HG03575 (cell line): Measurements from ENCODE around the gene TTC31.
"Not testable (repeated sequence)": the region's sequence is repeated elsewhere in the genome, so short reads cannot be mapped to it uniquely, and the experiment has no call there.

Experiments
- ATAC-seq: cut with Tn5 transposase; IDR thresholded peaks from one replicate; pipeline ENCODE4 v1.9.1; 2021; ENCODE audit not compliant: unreplicated experiment, insufficient number of reproducible peaks, low FRiP score; ENCODE audit errors: extremely low read depth

TTC31 gene

GRCh38 chr2:74474899-74475298 is 8.0 kb upstream of the TTC31 start:
- no peak for ATAC-seq

- no peak for ATAC-seq
Observed at GRCh38 chr2:74481431-74481830, 1.4 kb upstream of the TTC31 start.

DNA sequence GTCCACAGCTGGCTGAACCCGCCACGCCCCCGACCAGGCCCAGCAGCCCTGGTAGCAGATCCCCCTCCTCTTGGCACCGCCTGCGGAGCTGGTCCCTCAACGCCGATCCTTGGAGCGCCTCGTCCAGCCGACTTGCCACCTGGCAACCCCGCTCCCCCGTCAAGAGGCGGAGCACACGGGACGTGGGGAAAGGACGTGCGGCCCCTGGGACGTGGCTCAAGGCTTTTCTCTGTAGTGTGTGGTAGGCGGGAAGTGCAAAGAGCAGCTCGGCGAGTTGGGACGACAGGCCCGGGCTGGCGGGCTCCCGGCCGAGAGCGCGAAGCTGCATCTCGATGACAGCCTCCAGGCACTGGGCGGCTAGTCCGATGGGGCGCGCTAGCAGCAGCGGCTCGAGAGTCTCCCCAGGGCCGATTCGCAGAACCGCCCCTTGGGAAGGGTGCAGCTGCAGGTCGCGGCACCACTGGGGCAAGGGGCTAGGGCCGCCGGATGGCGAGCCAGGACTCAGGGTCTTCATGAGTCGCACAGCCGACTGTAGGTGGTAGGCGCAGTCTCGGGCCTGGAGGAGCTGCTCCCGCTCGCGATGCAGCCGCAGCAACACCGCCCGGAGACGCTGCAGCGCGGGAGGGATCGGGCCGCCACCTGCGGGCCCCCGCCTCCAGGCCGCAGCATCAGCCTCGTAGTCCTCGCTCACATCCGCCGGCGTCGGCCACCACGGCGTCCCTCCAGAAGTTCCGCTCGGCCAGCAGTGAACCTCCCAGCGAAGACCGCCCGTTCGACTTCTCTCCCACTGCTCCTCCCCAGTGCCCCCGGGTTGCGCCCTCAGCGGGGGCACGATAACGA is 700 bp upstream of the TTC31 start:
- peak; percentile 5 for ATAC-seq

GRCh38 chr2:74483675-74484164 is 839 bp downstream of the TTC31 start:
- ATAC-seq, result not testable (repeated sequence)

DNA sequence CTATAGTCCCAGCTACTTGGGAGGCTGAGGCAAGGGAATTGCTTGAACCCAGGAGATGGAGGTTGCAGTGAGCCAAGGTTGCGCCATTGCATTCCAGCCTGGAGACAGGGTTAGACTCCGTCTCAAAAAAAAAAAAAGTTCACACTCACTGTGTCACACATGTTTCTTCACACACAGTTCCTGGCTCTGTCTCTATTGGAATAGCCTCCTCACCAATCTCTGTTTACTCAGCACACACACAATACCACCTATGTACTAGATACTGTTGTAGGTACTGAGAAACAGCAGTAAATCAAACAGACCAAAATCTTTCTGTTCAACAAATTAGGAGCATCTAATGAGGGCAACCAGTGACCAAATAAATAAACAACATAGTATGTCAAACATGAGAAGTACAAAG is 3.3 kb downstream of the TTC31 start:
- ATAC-seq, result no peak

GRCh38 chr2:74488643-74489481 is 6.0 kb downstream of the TTC31 start:
- ATAC-seq, result no peak

- no peak for ATAC-seq
Observed at GRCh38 chr2:74489906-74490305, 7.0 kb downstream of the TTC31 start.

- ATAC-seq, result no peak
Observed at GRCh38 chr2:74491648-74492544, 9.0 kb downstream of the TTC31 start.

- ATAC-seq, result no peak
Observed at GRCh38 chr2:74493546-74493945, 10.7 kb downstream of the TTC31 start.

DNA sequence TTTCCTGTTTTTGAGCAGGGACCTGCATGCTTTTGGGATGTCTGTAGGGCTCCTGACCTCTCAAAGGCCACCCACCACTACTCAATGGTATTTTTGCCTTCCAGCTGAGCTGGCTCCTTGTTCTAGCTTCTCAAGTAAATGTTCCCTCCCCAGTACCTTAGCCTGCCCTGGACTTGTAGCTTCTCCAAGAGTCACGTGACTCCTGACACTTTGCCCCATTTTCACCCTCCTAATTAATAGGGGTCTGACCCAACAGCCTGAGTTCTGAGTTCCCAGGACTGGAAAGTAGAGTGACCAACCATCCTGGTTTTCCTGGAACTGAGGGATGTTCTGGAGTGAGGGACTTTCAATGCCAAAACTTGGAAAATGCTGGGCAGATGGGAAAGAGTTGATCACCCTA is 12.6 kb downstream of the TTC31 start:
- ATAC-seq, result no peak

- ATAC-seq, result no peak
Observed at GRCh38 chr2:74496997-74497776, 14.3 kb downstream of the TTC31 start.

DNA sequence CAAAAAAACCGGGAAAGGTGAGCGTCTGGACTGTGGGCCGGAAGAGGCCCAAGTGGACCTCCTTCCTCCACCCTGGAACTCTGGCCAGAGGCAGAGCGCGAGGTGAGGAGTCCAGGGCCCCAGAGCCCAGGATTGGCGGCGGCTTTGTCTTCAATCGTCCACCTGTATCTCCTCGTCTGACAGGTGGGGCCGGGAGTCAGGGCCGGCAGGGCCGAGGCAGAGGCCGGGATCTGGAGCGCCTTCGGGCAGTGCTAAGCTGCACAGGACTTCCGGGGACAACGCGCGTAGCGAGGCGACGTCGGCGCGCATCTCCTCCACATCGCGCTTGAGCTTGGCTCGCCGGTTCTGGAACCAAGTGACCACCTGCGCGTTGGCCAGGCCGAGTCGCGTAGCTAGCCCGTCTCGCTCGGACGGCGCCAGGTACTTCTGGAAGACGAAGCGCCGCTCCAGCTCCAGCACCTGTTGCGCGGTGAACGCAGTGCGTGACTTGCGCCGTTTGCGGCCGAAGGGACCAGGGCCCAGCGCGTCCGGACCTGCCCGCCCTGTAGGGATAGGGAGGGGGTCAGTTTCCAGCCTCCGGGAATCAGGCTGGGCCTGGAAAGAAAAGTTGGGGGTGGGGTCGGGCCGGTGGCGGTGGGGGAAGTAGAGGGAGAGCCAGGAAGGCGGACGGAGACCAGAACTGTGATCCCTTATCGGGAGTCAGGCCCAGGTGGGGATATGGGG is 15.1 kb downstream of the TTC31 start:
- no peak for ATAC-seq

DNA sequence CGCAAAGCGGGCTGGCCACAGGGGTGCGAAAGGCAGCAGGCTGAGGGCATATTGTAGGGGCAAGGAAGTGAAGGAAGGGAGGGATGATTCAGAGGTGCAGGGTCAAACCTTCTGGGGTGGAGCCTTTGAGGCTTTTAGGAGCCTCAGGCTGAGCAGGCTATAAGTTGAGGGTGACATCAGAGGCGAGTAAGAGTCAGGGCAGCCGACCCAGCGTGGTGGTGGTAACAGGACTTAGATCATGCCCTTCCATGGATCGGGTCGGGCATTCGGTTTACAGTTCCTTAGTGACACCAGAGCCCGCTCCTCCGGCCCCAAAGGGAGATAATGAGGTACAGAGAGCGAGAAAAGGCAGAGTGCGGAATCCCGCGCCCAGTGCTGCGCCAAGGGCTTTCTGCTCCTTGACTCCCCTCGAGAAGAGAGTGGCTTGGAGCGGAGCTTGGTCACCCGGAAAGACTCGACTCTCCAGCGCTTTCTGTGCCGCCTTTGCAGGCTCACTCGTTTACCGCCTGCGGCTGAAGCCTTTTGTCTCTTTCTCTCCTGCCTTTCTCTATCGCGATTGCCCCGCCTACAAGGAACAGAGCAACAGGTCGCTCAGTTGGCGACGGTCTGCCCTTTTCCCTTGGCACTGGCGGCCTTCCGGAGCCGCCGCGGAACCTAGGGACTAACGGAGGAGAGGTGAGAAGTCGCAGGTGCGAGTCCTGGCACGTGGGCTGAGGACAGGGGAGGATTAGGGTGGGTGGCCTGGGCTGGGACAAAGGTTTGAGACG is 15.8 kb downstream of the TTC31 start:
- ATAC-seq, result no peak

- no peak for ATAC-seq
Observed at GRCh38 chr2:74499267-74499939, 16.5 kb downstream of the TTC31 start, which contains the start of gene LBX2. Gene LBX2, minus strand, starts transcription at chr2:74499603. Its CDS starts 66 bp downstream, at chr2:74499537.

GRCh38 chr2:74499940-74500577 is 17.2 kb downstream of the TTC31 start:
- ATAC-seq, result no peak

DNA sequence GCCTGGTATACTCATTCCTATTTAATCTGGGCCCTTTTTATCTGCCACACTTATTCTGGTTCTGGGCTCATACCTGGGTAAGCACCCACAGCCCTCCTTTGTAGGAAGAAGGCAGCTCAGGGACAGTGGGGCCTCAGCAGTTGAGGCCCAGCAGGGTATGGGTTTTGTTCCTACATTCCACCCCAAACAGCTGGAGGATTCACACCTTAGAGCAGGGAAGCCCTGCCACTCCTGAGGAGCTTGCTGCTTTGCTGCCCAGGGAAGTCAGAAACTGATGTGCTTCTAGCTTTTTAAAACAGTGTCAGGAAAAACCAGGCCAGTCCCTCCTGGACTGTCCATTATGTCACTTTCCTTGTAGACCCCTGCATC is 17.7 kb downstream of the TTC31 start:
- no peak for ATAC-seq
